K562 (cell line): ENCODE measurements around the gene ANO8. TPM values are rescaled to one million over a fixed set of nuclear protein-coding genes. Genes with fewer than 3 reads are reported as not detected.
A peak's percentile ranks its signal among the peaks of the same experiment; 100 is the strongest.

ENCODE experiments used
- ATF7 ChIP-seq: fragments of 450-650 bp; IDR thresholded peaks from 2 replicates; pipeline ENCODE4 v1.7.1; 2014; ENCODE audit warnings: mild to moderate bottlenecking, moderate library complexity
- HDAC2 ChIP-seq: fragments of 450-650 bp; IDR thresholded peaks from 2 replicates; pipeline ENCODE4 v1.6.1; 2016; ENCODE audit warnings: mild to moderate bottlenecking
- ZKSCAN8 ChIP-seq: fragments of 200-800 bp; sonication (Bioruptor generic); IDR thresholded peaks from 2 replicates; pipeline ENCODE4 v1.6.1; 2016; ENCODE audit warnings: missing genetic modification characterization, missing compliant biosample characterization
- ZNF263 ChIP-seq: sonication (generic); formaldehyde crosslinking; IDR thresholded peaks from 2 replicates; pipeline ENCODE4 v1.8.0; 2022; ENCODE audit warnings: mild to moderate bottlenecking, missing genetic modification reagents, borderline replicate concordance
- ZNF384 ChIP-seq: IDR thresholded peaks from 2 replicates; pipeline ENCODE4 v1.6.1; 2012; ENCODE audit warnings: low read depth, low read length, improper control_type of control experiment
- ZZZ3 ChIP-seq: fragments of 450-650 bp; IDR thresholded peaks from 2 replicates; pipeline ENCODE4 v1.6.1; 2016; ENCODE audit warnings: antibody characterized with exemption, mild to moderate bottlenecking, moderate library complexity
- polyA plus RNA-seq, 8 experiments: library from polyadenylated mRNA; depleted of rRNA in 4 of 8; stranded (reverse) in 5 of 8; unstranded in 3 of 8; fragments of >200 nt; fragmentation: Nextera tagmentation in 2 of 8; fragmentation: Illumina TruSeq in 1 of 8; extraction: Ambion mirVana in 2 of 8; extraction: Trizol in 1 of 8; gene quantifications; 2 replicates each; pipeline versions ENCODE4 v1.2.1 to v1.2.3, GENCODE V29; 2011 to 2014; ENCODE audit warnings: inconsistent platforms in 1 of 8, missing spikeins in 1 of 8
- total RNA-seq, 7 experiments: library from RNA; depleted of rRNA in 6 of 7; stranded (reverse); fragments of >200 nt in 6 of 7; fragmentation: Illumina TruSeq in 2 of 7; extraction: Trizol in 2 of 7; gene quantifications; 2 replicates each; pipeline versions ENCODE4 v1.2.1 to v1.2.3, GENCODE V29; 2011 to 2021; ENCODE audit warnings: low replicate concordance in 1 of 7
- TF ChIP-seq, protein P1 (sequence below), 2 experiments: fragments of 450-650 bp; IDR thresholded peaks; 2 replicates each; pipeline ENCODE4 v1.6.1; 2016; ENCODE audit warnings: mild to moderate bottlenecking in 2 of 2, borderline replicate concordance in 1 of 2, low read depth in 1 of 2, moderate library complexity in 1 of 2
- TF ChIP-seq, protein P2 (sequence below): fragments of 450-650 bp; IDR thresholded peaks from 2 replicates; pipeline ENCODE4 v1.6.1; 2017; ENCODE audit warnings: antibody characterized with exemption, mild to moderate bottlenecking
- TF ChIP-seq, protein P3 (sequence below): fragments of 200-800 bp; sonication (Bioruptor generic); IDR thresholded peaks from 2 replicates; pipeline ENCODE4 v1.6.1; 2016; ENCODE audit warnings: missing genetic modification characterization, missing compliant biosample characterization

The ANO8 gene
- total and polyA plus RNA-seq, 9 of the 15 experiments (the other 6 are each of a cell fraction or from before 2014, with no cell fraction given): 0.07 to 7.6 (median 2.3) TPM; not detected in 1

DNA sequence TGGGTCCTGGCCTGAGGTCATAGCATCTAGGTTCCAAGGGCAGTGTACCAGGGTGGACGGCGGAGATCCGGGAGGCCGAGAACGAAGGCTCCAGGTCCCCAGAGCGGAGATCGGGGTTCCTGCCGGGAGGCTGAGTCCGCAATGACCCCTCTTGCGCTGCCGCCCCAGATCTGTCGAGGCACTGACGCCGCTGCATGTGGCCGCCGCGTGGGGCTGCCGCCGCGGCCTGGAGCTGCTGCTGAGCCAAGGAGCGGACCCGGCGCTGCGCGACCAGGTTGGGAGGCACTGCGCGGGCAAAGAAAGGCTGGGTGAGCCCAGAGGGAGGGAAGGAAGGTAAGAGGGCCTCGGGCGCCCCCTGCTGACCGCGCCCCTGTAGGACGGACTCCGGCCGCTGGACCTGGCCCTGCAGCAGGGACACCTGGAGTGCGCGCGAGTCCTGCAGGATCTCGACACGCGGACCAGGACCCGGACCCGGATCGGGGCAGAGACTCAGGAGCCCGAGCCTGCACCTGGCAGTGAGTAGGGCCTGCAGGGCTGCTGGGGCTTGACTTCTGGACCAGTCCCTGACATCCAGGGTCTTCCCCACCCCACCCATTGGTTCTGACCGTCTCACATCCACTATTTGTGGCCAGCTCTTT lies 52.0 kb downstream of the ANO8 start (continued):
- TF ChIP-seq, protein P1, sequence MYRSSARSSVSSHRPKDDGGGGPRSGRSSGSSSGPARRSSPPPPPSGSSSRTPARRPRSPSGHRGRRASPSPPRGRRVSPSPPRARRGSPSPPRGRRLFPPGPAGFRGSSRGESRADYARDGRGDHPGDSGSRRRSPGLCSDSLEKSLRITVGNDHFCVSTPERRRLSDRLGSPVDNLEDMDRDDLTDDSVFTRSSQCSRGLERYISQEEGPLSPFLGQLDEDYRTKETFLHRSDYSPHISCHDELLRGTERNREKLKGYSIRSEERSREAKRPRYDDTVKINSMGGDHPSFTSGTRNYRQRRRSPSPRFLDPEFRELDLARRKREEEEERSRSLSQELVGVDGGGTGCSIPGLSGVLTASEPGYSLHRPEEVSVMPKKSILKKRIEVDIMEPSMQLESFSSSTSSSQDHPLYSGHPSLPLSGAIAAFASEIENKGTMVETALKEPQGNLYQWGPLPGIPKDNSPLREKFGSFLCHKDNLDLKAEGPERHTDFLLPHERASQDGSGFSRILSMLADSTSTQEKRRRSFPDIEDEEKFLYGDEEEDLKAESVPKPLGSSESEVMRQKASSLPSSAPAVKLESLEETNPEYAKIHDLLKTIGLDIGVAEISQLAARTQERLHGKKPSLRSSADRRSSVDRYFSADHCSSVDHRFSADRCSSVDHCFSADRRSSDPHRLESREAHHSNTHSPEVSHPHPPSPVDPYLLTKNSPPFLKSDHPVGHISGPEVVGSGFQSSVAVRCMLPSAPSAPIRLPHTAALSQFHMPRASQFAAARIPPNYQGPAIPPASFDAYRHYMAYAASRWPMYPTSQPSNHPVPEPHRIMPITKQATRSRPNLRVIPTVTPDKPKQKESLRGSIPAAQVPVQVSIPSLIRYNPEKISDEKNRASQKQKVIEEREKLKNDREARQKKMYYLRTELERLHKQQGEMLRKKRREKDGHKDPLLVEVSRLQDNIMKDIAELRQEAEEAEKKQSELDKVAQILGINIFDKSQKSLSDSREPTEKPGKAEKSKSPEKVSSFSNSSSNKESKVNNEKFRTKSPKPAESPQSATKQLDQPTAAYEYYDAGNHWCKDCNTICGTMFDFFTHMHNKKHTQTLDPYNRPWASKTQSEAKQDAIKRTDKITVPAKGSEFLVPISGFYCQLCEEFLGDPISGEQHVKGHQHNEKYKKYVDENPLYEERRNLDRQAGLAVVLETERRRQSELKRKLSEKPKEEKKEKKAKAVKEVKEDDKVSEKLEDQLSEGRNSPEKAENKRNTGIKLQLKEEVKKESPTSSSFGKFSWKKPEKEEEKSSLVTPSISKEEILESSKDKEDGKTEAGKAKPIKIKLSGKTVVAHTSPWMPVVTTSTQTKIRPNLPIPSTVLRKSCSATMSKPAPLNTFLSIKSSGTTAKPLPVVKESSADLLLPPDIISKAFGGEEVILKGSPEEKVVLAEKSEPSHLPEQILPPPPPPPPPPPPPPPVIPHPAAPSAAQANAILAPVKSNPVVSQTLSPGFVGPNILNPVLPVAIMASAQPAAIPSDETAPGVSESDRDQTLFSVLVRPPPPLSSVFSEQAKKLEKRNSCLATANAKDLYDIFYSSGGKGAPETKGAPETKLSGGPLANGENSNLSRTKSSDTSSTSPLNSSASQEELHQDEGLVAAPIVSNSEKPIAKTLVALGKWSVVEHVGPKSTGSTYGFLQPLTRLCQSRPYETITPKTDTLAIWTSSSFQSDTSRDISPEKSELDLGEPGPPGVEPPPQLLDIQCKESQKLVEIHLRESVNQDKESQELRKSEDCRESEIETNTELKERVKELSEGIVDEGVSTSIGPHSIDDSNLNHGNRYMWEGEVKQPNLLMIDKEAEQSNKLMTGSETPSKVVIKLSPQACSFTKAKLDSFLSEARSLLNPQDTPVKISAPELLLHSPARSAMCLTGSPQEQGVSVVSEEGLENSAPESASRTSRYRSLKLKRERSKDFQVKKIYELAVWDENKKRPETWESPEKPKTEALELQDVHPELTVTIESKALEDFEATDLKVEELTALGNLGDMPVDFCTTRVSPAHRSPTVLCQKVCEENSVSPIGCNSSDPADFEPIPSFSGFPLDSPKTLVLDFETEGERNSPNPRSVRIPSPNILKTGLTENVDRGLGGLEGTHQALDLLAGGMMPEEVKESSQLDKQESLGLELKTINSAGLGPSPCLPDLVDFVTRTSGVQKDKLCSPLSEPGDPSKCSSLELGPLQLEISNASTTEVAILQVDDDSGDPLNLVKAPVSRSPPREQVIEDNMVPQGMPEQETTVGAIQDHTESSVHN (IDR thresholded peaks at IDR 0.05; ENCODE audit: borderline replicate concordance in 1 of 2, low read depth in 1 of 2): no peak
- no peak for TF ChIP-seq ZZZ3
- no peak for TF ChIP-seq ZNF263 (CRISPR knock-in tag)
- peak; percentile 30; the same call in 1 of the 2 replicates for TF ChIP-seq ATF7
- TF ChIP-seq, protein P2, sequence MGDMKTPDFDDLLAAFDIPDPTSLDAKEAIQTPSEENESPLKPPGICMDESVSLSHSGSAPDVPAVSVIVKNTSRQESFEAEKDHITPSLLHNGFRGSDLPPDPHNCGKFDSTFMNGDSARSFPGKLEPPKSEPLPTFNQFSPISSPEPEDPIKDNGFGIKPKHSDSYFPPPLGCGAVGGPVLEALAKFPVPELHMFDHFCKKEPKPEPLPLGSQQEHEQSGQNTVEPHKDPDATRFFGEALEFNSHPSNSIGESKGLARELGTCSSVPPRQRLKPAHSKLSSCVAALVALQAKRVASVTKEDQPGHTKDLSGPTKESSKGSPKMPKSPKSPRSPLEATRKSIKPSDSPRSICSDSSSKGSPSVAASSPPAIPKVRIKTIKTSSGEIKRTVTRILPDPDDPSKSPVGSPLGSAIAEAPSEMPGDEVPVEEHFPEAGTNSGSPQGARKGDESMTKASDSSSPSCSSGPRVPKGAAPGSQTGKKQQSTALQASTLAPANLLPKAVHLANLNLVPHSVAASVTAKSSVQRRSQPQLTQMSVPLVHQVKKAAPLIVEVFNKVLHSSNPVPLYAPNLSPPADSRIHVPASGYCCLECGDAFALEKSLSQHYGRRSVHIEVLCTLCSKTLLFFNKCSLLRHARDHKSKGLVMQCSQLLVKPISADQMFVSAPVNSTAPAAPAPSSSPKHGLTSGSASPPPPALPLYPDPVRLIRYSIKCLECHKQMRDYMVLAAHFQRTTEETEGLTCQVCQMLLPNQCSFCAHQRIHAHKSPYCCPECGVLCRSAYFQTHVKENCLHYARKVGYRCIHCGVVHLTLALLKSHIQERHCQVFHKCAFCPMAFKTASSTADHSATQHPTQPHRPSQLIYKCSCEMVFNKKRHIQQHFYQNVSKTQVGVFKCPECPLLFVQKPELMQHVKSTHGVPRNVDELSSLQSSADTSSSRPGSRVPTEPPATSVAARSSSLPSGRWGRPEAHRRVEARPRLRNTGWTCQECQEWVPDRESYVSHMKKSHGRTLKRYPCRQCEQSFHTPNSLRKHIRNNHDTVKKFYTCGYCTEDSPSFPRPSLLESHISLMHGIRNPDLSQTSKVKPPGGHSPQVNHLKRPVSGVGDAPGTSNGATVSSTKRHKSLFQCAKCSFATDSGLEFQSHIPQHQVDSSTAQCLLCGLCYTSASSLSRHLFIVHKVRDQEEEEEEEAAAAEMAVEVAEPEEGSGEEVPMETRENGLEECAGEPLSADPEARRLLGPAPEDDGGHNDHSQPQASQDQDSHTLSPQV: peak; percentile 52
- TF ChIP-seq, protein P3, sequence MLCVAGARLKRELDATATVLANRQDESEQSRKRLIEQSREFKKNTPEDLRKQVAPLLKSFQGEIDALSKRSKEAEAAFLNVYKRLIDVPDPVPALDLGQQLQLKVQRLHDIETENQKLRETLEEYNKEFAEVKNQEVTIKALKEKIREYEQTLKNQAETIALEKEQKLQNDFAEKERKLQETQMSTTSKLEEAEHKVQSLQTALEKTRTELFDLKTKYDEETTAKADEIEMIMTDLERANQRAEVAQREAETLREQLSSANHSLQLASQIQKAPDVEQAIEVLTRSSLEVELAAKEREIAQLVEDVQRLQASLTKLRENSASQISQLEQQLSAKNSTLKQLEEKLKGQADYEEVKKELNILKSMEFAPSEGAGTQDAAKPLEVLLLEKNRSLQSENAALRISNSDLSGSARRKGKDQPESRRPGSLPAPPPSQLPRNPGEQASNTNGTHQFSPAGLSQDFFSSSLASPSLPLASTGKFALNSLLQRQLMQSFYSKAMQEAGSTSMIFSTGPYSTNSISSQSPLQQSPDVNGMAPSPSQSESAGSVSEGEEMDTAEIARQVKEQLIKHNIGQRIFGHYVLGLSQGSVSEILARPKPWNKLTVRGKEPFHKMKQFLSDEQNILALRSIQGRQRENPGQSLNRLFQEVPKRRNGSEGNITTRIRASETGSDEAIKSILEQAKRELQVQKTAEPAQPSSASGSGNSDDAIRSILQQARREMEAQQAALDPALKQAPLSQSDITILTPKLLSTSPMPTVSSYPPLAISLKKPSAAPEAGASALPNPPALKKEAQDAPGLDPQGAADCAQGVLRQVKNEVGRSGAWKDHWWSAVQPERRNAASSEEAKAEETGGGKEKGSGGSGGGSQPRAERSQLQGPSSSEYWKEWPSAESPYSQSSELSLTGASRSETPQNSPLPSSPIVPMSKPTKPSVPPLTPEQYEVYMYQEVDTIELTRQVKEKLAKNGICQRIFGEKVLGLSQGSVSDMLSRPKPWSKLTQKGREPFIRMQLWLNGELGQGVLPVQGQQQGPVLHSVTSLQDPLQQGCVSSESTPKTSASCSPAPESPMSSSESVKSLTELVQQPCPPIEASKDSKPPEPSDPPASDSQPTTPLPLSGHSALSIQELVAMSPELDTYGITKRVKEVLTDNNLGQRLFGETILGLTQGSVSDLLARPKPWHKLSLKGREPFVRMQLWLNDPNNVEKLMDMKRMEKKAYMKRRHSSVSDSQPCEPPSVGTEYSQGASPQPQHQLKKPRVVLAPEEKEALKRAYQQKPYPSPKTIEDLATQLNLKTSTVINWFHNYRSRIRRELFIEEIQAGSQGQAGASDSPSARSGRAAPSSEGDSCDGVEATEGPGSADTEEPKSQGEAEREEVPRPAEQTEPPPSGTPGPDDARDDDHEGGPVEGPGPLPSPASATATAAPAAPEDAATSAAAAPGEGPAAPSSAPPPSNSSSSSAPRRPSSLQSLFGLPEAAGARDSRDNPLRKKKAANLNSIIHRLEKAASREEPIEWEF (CRISPR knock-in tag): no peak
- TF ChIP-seq HDAC2: no peak
- no peak for TF ChIP-seq ZKSCAN8 (CRISPR knock-in tag)
- no peak for TF ChIP-seq ZNF384
